HepG2 (cell line): Measurements from ENCODE around the gene MLN. TPM values are rescaled to one million over a fixed set of nuclear protein-coding genes. Genes with fewer than 3 reads are reported as not detected.
A peak's percentile ranks its signal among the peaks of the same experiment; 100 is the strongest.

Experiments used
- ARNTL ChIP-seq: sonication (generic); formaldehyde crosslinking; IDR thresholded peaks from 2 replicates; pipeline ENCODE4 v1.4.0; 2020; ENCODE audit warnings: mild to moderate bottlenecking, missing genetic modification reagents
- CREB1 ChIP-seq, 2 experiments: fragments of 450-650 bp in 1 of 2; IDR thresholded peaks; 2 replicates each; pipeline ENCODE4 v1.6.1; 2016 to 2017; ENCODE audit warnings: control low read depth in 1 of 2, mild to moderate bottlenecking in 1 of 2, missing compliant biosample characterization in 1 of 2, missing genetic modification characterization in 1 of 2
- MAF1 ChIP-seq: sonication (generic); formaldehyde crosslinking; IDR thresholded peaks from 2 replicates; pipeline ENCODE4 v1.5.0; 2020; ENCODE audit warnings: missing genetic modification reagents, borderline replicate concordance
- MED8 ChIP-seq: sonication (generic); formaldehyde crosslinking; IDR thresholded peaks from 2 replicates; pipeline ENCODE4 v1.8.1; 2023; ENCODE audit warnings: mild to moderate bottlenecking, missing genetic modification reagents; ENCODE audit not compliant: insufficient replicate concordance
- NFYB ChIP-seq: sonication (generic); formaldehyde crosslinking; IDR thresholded peaks from 2 replicates; pipeline ENCODE4 v1.4.0; 2020; ENCODE audit warnings: missing genetic modification reagents
- SMYD3 ChIP-seq: sonication (generic); formaldehyde crosslinking; IDR thresholded peaks from 2 replicates; pipeline ENCODE4 v1.8.1; 2023; ENCODE audit warnings: mild to moderate bottlenecking, missing genetic modification reagents
- TGIF2 ChIP-seq: IDR thresholded peaks from 2 replicates; pipeline ENCODE4 v1.6.1; 2016; ENCODE audit warnings: control low read depth, missing compliant biosample characterization
- ZBTB42 ChIP-seq: sonication (generic); formaldehyde crosslinking; IDR thresholded peaks from 2 replicates; pipeline ENCODE4 v1.5.0; 2020; ENCODE audit warnings: mild to moderate bottlenecking, missing genetic modification reagents
- polyA plus RNA-seq, 8 experiments: library from polyadenylated mRNA; depleted of rRNA in 3 of 8; stranded (reverse) in 7 of 8; unstranded in 1 of 8; fragments of >200 nt; fragmentation: Illumina TruSeq in 4 of 8; extraction: Trizol in 4 of 8; gene quantifications; 2 replicates each; pipeline versions ENCODE4 v1.2.1 to v1.2.3, GENCODE V29; 2011 to 2016; ENCODE audit warnings: low read depth in 4 of 8, missing spikeins in 1 of 8, mixed read lengths in 1 of 8; ENCODE audit not compliant: insufficient read depth in 1 of 8
- total RNA-seq, 5 experiments: library from RNA; depleted of rRNA; stranded (reverse); fragments of >200 nt; fragmentation: Illumina TruSeq; extraction: Trizol; gene quantifications; 2 replicates each; pipeline ENCODE4 v1.2.3, GENCODE V29; 2016; ENCODE audit warnings: low read depth in 1 of 5
- TF ChIP-seq, protein P1 (sequence below): sonication (generic); formaldehyde crosslinking; IDR thresholded peaks from 2 replicates; pipeline ENCODE4 v1.5.0; 2020; ENCODE audit warnings: mild to moderate bottlenecking, missing genetic modification reagents
- TF ChIP-seq, protein P2 (sequence below): sonication (generic); formaldehyde crosslinking; IDR thresholded peaks from 2 replicates; pipeline ENCODE4 v1.5.0; 2020; ENCODE audit warnings: missing genetic modification reagents
- TF ChIP-seq, protein P3 (sequence below): sonication (generic); formaldehyde crosslinking; IDR thresholded peaks from 2 replicates; pipeline ENCODE4 v1.4.0; 2020; ENCODE audit warnings: missing genetic modification reagents
- TF ChIP-seq, protein P4 (sequence below): sonication (generic); formaldehyde crosslinking; IDR thresholded peaks from 2 replicates; pipeline ENCODE4 v1.4.0; 2020; ENCODE audit warnings: mild to moderate bottlenecking, missing genetic modification reagents
- TF ChIP-seq, protein P5 (sequence below): sonication (generic); formaldehyde crosslinking; IDR thresholded peaks from 2 replicates; pipeline ENCODE4 v1.5.0; 2020; ENCODE audit warnings: mild to moderate bottlenecking, missing genetic modification reagents, borderline replicate concordance

The MLN gene
- total and polyA plus RNA-seq, 2 of the 13 experiments (the other 11 are each of a cell fraction or from before 2014, with no cell fraction given), result not detected

DNA sequence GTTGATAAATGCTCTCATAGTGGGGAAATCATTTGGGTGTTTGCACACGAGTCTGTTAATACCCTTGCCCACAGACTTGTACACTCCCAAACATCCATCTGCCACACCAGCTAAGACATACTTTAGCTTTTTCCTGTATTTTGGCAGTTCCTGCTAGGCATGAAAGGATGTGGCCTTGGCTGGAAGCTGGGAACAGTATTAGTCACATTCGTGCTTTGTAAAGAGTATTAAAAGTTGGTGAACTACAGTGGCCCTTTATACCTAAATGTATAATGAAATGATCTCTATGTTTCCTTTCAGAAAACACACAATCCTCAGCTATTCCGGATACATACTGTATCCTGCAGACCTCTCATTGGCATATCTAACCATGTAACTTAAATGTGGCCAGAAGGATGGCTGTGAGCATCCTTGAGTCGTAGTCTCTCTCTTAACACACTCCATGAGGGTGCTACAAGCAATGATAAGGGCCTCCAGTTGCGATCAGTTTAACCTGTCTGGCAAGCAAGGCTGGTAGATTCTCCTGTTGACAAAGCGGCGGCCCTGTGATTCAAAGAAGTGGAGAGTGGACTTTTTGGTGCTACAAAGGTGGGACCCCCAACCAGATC is 16.4 kb downstream of the MLN start (continued):
- TF ChIP-seq, protein P1, sequence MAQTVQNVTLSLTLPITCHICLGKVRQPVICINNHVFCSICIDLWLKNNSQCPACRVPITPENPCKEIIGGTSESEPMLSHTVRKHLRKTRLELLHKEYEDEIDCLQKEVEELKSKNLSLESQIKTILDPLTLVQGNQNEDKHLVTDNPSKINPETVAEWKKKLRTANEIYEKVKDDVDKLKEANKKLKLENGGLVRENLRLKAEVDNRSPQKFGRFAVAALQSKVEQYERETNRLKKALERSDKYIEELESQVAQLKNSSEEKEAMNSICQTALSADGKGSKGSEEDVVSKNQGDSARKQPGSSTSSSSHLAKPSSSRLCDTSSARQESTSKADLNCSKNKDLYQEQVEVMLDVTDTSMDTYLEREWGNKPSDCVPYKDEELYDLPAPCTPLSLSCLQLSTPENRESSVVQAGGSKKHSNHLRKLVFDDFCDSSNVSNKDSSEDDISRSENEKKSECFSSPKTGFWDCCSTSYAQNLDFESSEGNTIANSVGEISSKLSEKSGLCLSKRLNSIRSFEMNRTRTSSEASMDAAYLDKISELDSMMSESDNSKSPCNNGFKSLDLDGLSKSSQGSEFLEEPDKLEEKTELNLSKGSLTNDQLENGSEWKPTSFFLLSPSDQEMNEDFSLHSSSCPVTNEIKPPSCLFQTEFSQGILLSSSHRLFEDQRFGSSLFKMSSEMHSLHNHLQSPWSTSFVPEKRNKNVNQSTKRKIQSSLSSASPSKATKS (CRISPR knock-in tag), result no peak
- TF ChIP-seq, protein P2, sequence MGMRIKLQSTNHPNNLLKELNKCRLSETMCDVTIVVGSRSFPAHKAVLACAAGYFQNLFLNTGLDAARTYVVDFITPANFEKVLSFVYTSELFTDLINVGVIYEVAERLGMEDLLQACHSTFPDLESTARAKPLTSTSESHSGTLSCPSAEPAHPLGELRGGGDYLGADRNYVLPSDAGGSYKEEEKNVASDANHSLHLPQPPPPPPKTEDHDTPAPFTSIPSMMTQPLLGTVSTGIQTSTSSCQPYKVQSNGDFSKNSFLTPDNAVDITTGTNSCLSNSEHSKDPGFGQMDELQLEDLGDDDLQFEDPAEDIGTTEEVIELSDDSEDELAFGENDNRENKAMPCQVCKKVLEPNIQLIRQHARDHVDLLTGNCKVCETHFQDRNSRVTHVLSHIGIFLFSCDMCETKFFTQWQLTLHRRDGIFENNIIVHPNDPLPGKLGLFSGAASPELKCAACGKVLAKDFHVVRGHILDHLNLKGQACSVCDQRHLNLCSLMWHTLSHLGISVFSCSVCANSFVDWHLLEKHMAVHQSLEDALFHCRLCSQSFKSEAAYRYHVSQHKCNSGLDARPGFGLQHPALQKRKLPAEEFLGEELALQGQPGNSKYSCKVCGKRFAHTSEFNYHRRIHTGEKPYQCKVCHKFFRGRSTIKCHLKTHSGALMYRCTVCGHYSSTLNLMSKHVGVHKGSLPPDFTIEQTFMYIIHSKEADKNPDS (CRISPR knock-in tag), result no peak
- peak; percentile 21; the same call in 1 of the 2 replicates for TF ChIP-seq TGIF2 (CRISPR knock-in tag)
- TF ChIP-seq MAF1, result no peak
- TF ChIP-seq, protein P3, sequence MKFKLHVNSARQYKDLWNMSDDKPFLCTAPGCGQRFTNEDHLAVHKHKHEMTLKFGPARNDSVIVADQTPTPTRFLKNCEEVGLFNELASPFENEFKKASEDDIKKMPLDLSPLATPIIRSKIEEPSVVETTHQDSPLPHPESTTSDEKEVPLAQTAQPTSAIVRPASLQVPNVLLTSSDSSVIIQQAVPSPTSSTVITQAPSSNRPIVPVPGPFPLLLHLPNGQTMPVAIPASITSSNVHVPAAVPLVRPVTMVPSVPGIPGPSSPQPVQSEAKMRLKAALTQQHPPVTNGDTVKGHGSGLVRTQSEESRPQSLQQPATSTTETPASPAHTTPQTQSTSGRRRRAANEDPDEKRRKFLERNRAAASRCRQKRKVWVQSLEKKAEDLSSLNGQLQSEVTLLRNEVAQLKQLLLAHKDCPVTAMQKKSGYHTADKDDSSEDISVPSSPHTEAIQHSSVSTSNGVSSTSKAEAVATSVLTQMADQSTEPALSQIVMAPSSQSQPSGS (CRISPR knock-in tag), result 0 out of 2 replicates have a peak, but pooled peaks have one; percentile 1
- TF ChIP-seq ARNTL, result 0 out of 2 replicates have a peak, but pooled peaks have one; percentile 9
- no peak for TF ChIP-seq NFYB (CRISPR knock-in tag)
- 0 out of 2 replicates have a peak, but pooled peaks have one; percentile 9 for TF ChIP-seq SMYD3
- no peak for TF ChIP-seq MED8
- TF ChIP-seq, protein P4, sequence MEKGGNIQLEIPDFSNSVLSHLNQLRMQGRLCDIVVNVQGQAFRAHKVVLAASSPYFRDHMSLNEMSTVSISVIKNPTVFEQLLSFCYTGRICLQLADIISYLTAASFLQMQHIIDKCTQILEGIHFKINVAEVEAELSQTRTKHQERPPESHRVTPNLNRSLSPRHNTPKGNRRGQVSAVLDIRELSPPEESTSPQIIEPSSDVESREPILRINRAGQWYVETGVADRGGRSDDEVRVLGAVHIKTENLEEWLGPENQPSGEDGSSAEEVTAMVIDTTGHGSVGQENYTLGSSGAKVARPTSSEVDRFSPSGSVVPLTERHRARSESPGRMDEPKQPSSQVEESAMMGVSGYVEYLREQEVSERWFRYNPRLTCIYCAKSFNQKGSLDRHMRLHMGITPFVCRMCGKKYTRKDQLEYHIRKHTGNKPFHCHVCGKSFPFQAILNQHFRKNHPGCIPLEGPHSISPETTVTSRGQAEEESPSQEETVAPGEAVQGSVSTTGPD, result no peak
- TF ChIP-seq CREB1 (IDR thresholded peaks at IDR 0.05), result no peak
- TF ChIP-seq CREB1 (CRISPR knock-in tag; IDR thresholded peaks at IDR 0.05), result no peak
- TF ChIP-seq ZBTB42 (CRISPR knock-in tag), result no peak
- TF ChIP-seq, protein P5, sequence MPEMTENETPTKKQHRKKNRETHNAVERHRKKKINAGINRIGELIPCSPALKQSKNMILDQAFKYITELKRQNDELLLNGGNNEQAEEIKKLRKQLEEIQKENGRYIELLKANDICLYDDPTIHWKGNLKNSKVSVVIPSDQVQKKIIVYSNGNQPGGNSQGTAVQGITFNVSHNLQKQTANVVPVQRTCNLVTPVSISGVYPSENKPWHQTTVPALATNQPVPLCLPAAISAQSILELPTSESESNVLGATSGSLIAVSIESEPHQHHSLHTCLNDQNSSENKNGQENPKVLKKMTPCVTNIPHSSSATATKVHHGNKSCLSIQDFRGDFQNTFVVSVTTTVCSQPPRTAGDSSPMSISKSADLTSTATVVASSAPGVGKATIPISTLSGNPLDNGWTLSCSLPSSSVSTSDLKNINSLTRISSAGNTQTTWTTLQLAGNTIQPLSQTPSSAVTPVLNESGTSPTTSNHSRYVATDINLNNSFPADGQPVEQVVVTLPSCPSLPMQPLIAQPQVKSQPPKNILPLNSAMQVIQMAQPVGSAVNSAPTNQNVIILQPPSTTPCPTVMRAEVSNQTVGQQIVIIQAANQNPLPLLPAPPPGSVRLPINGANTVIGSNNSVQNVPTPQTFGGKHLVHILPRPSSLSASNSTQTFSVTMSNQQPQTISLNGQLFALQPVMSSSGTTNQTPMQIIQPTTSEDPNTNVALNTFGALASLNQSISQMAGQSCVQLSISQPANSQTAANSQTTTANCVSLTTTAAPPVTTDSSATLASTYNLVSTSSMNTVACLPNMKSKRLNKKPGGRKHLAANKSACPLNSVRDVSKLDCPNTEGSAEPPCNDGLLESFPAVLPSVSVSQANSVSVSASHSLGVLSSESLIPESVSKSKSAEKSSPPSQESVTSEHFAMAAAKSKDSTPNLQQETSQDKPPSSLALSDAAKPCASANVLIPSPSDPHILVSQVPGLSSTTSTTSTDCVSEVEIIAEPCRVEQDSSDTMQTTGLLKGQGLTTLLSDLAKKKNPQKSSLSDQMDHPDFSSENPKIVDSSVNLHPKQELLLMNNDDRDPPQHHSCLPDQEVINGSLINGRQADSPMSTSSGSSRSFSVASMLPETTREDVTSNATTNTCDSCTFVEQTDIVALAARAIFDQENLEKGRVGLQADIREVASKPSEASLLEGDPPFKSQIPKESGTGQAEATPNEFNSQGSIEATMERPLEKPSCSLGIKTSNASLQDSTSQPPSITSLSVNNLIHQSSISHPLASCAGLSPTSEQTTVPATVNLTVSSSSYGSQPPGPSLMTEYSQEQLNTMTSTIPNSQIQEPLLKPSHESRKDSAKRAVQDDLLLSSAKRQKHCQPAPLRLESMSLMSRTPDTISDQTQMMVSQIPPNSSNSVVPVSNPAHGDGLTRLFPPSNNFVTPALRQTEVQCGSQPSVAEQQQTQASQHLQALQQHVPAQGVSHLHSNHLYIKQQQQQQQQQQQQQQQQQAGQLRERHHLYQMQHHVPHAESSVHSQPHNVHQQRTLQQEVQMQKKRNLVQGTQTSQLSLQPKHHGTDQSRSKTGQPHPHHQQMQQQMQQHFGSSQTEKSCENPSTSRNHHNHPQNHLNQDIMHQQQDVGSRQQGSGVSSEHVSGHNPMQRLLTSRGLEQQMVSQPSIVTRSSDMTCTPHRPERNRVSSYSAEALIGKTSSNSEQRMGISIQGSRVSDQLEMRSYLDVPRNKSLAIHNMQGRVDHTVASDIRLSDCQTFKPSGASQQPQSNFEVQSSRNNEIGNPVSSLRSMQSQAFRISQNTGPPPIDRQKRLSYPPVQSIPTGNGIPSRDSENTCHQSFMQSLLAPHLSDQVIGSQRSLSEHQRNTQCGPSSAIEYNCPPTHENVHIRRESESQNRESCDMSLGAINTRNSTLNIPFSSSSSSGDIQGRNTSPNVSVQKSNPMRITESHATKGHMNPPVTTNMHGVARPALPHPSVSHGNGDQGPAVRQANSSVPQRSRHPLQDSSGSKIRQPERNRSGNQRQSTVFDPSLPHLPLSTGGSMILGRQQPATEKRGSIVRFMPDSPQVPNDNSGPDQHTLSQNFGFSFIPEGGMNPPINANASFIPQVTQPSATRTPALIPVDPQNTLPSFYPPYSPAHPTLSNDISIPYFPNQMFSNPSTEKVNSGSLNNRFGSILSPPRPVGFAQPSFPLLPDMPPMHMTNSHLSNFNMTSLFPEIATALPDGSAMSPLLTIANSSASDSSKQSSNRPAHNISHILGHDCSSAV (CRISPR knock-in tag), result 0 out of 2 replicates have a peak, but pooled peaks have one; percentile 35
